SJSA1 (cell line): Measurements from ENCODE around the gene SYTL1. TPM values are rescaled to one million over a fixed set of nuclear protein-coding genes. Genes with fewer than 3 reads are reported as not detected.
A peak's percentile ranks its signal among the peaks of the same experiment; 100 is the strongest.

Experiments used
- DNase-seq, 2 experiments: peaks; one replicate each; pipeline ENCODE4 v3.0.0-alpha.2; 2015 to 2020; ENCODE audit warnings: low spot score in 2 of 2, low read depth in 1 of 2
- H3K27ac ChIP-seq: fragments of 250-450 bp; sonication (Bioruptor Pico); 2 replicates; pipeline ENCODE4 v1.5.1; 2020; ENCODE audit warnings: mild to moderate bottlenecking, moderate library complexity
- H3K27me3 ChIP-seq: fragments of 250-450 bp; sonication (Bioruptor Pico); replicated peaks from 2 replicates; pipeline ENCODE4 v1.5.1; 2020; ENCODE audit warnings: mild to moderate bottlenecking, moderate library complexity
- H3K36me3 ChIP-seq: fragments of 250-450 bp; sonication (Bioruptor Pico); 2 replicates; pipeline ENCODE4 v1.5.1; 2020; ENCODE audit warnings: mild to moderate bottlenecking
- H3K4me1 ChIP-seq: fragments of 250-450 bp; sonication (Bioruptor Pico); replicated peaks from 2 replicates; pipeline ENCODE4 v1.6.1; 2021; ENCODE audit warnings: mild to moderate bottlenecking
- H3K4me3 ChIP-seq: fragments of 250-450 bp; sonication (Bioruptor Pico); 2 replicates; pipeline ENCODE4 v1.5.1; 2020; ENCODE audit warnings: mild to moderate bottlenecking
- H3K9me3 ChIP-seq: fragments of 250-450 bp; sonication (Bioruptor Pico); replicated peaks from 2 replicates; pipeline ENCODE4 v1.5.1; 2020; ENCODE audit warnings: mild to moderate bottlenecking
- total RNA-seq: library from RNA; depleted of rRNA; stranded (reverse); fragments of >200 nt; shearing (Covaris generic); gene quantifications from 2 replicates; pipeline ENCODE4 v1.2.3, GENCODE V29; 2014; rRNA removed

The SYTL1 gene
- total RNA-seq, 1 experiment from 2014 or later: 1.1 TPM

- no peak overlapping the region for H3K27ac ChIP-seq
- peaks cover 11% of the 10 kb centered on the region for H3K4me1 ChIP-seq
- peaks cover 10% of the 10 kb centered on the region; the same call in 1 of the 2 replicates for H3K36me3 ChIP-seq
- no peak for DNase-seq
- H3K27me3 ChIP-seq: no peaks in the 10 kb centered on the region
- no peak overlapping the region for H3K4me3 ChIP-seq
- H3K9me3 ChIP-seq: no peaks in the 10 kb centered on the region
These were observed 57.6 kb downstream of the SYTL1 start for GRCh38 chr1:27399251-27400025.

- Histone ChIP-seq H3K9me3 (no peaks in the 10 kb centered on the region), H3K4me1 (peaks cover 7% of the 10 kb centered on the region), H3K27ac (no peak overlapping the region), H3K4me3 (no peak overlapping the region), H3K36me3 (peaks cover 6% of the 10 kb centered on the region; the same call in 1 of the 2 replicates), H3K27me3 (no peaks in the 10 kb centered on the region)
- DNase-seq: no peak
These were observed 58.5 kb downstream of the SYTL1 start for GRCh38 chr1:27400082-27400962.

GRCh38 chr1:27400963-27401341 is 59.1 kb downstream of the SYTL1 start:
- H3K4me1 ChIP-seq: peaks cover 7% of the 10 kb centered on the region
- no peak overlapping the region for H3K4me3 ChIP-seq
- no peak for DNase-seq
- no peaks in the 10 kb centered on the region for H3K9me3 ChIP-seq
- no peaks in the 10 kb centered on the region for H3K27me3 ChIP-seq
- H3K27ac ChIP-seq: no peak overlapping the region
- peaks cover 6% of the 10 kb centered on the region; the same call in 1 of the 2 replicates for H3K36me3 ChIP-seq

- Histone ChIP-seq H3K4me3 (no peak overlapping the region), H3K36me3 (peaks cover 7% of the 10 kb centered on the region; the same call in 1 of the 2 replicates), H3K27ac (no peak overlapping the region), H3K9me3 (no peaks in the 10 kb centered on the region), H3K4me1 (peaks cover 7% of the 10 kb centered on the region), H3K27me3 (no peaks in the 10 kb centered on the region)
- peak in 1 of 2 experiments; percentile 63 for DNase-seq
These were observed 60.5 kb downstream of the SYTL1 start for GRCh38 chr1:27402349-27402754.

- Histone ChIP-seq H3K9me3 (no peaks in the 10 kb centered on the region), H3K4me1 (peaks cover 7% of the 10 kb centered on the region), H3K4me3 (no peak overlapping the region), H3K36me3 (peaks cover 15% of the 10 kb centered on the region), H3K27me3 (no peaks in the 10 kb centered on the region), H3K27ac (no peak overlapping the region)
- no peak for DNase-seq
These were observed 61.4 kb downstream of the SYTL1 start for GRCh38 chr1:27403065-27403726.

Other genes starting within 250 kb of the SYTL1 start
- gene SLC9A1, start 186.9 kb upstream of the SYTL1 start, total RNA-seq: 4.1 and 4.7 TPM in 2 replicates
- gene WDTC1, start 107.4 kb upstream of the SYTL1 start, total RNA-seq: 5.6 and 11.9 TPM in 2 replicates
- gene TMEM222, start 19.9 kb upstream of the SYTL1 start, total RNA-seq: 26.7 and 39.3 TPM in 2 replicates
- 14.6 and 16.6 TPM in 2 replicates for gene MAP3K6, start 24.9 kb downstream of the SYTL1 start, total RNA-seq
- not detected in 2 replicates for gene FCN3, start 32.8 kb downstream of the SYTL1 start, total RNA-seq
- not detected in 2 replicates for gene CD164L2, start 41.3 kb downstream of the SYTL1 start, total RNA-seq
- 0.38 and 1.4 TPM in 2 replicates for gene GPR3, start 50.6 kb downstream of the SYTL1 start, total RNA-seq
- gene WASF2, start 148.1 kb downstream of the SYTL1 start, total RNA-seq: 16.4 and 19.2 TPM in 2 replicates